Heart right ventricle (tissue), 16 donors: ENCODE data around the gene GRID1. TPM values are rescaled to one million over a fixed set of nuclear protein-coding genes. Genes with fewer than 3 reads are reported as not detected.

ENCODE experiments used
- ATAC-seq, 8 donors: fragments of 200-7000 bp; cut with Tn5 transposase; one replicate each; pipeline ENCODE4 v1.9.1; 2020; ENCODE audit warnings: mild to moderate bottlenecking in 8 of 8, moderate library complexity in 8 of 8, moderate number of reproducible peaks in 1 of 8
- DNase-seq, 2 donors: peaks; one replicate each; pipeline ENCODE4 v3.0.0-alpha.2; 2020
- H3K27ac ChIP-seq, 10 donors: fragments of 200-600 bp; sonication (generic) in 2 of 10; one replicate each; pipeline versions ENCODE4 v1.5.0 to v1.8.0; 2020 to 2022; ENCODE audit warnings: mild to moderate bottlenecking in 3 of 10
- H3K27me3 ChIP-seq, 7 donors: fragments of 200-600 bp; one replicate each; pipeline ENCODE4 v1.8.0; 2021 to 2022; ENCODE audit warnings: mild to moderate bottlenecking in 2 of 7
- H3K36me3 ChIP-seq, 9 donors: fragments of 200-600 bp; sonication (generic) in 1 of 9; one replicate each; pipeline versions ENCODE4 v1.5.0 to v1.8.0; 2020 to 2022; ENCODE audit warnings: mild to moderate bottlenecking in 2 of 9
- H3K4me1 ChIP-seq, 9 donors: fragments of 200-600 bp; sonication (generic) in 1 of 9; one replicate each; pipeline versions ENCODE4 v1.5.0 to v1.8.0; 2020 to 2022; ENCODE audit warnings: mild to moderate bottlenecking in 4 of 9
- H3K4me3 ChIP-seq, 10 donors: fragments of 200-600 bp; sonication (generic) in 2 of 10; one replicate each; pipeline versions ENCODE4 v1.5.0 to v1.8.0; 2020 to 2022; ENCODE audit warnings: mild to moderate bottlenecking in 7 of 10, moderate library complexity in 2 of 10
- H3K9me3 ChIP-seq, 11 donors: fragments of 200-600 bp in 10 of 11; sonication (generic) in 2 of 11; one replicate each; pipeline versions ENCODE4 v1.5.0 to v1.8.0; 2013 to 2022; ENCODE audit warnings: mild to moderate bottlenecking in 2 of 11, control low read depth in 1 of 11, moderate library complexity in 1 of 11
- WGBS, 2 donors: extraction: QIAGEN DNeasy Blood & Tissue Kit; methylation state at CpG; one replicate each; pipeline ENCODE4 v1.1.7; 2013; ENCODE audit warnings: inconsistent platforms in 1 of 2; 5-methylcytosine and 5-hydroxymethylcytosine counted together
- intact Hi-C, 10 donors: fragments of 100-400 bp; cut with DNase I; formaldehyde crosslinking; loops; one replicate each; pipeline versions ENCODE4 v1.11.1 to v1.14.2; 2022
- polyA plus RNA-seq, 2 donors: library from polyadenylated mRNA; stranded (reverse); fragments of 200-250 nt; gene quantifications; one replicate each; pipeline ENCODE4 v1.2.3, GENCODE V29; 2013
- total RNA-seq, 10 donors: library from RNA; stranded (reverse); fragmentation: NEBNext Ultra II Directional in 3 of 10; extraction: Animal tissue kit (Norgen Biotek cat#: 25700) in 3 of 10; gene quantifications; one replicate each; pipeline versions ENCODE4 v1.2.1 to v1.2.4, GENCODE V29; 2021 to 2023
- TF ChIP-seq, protein P1 (sequence below), 9 donors: fragments of 200-600 bp; sonication (generic) in 2 of 9; IDR thresholded peaks; one replicate each; pipeline versions ENCODE4 v1.5.0 to v1.8.0; 2021 to 2022; ENCODE audit warnings: antibody characterized with exemption in 9 of 9, mild to moderate bottlenecking in 5 of 9, moderate library complexity in 1 of 9
- donor health status: Arrhythmogenic right ventricular cardiomyopathy.
- donor health status: ischemic (EF 13 %, LVEDD 7.1; RV severe dilation, severe dysfunction).
- donor health status: healthy with polysubstance abuse.
- donor health status: DM: no; HTN: yes; CAD: no.
- donor health status: DM: no; HTN: no; CAD: no.
- donor health status: ischemic (EF 25% LVEDD 6.9; RV normal size, moderate dysfunction).
- donor health status: ischemic (EF 25% LVEDD 5.7; RV mildly dilated, moderate dysfunction).
- donor health status: healthy.
- donor health status: DM: yes; HTN: yes; CAD: no.
- donor health status: Ischemic cardiomyopathy.
- donor health status: ischemic (EF 35%, LVEDD 5.7; RV mildly dilated, moderate dysfunction).
- donor health status: nonischemic (EF 11% LVEDD 7.7; RV severe dilation, severe dysfunction).
- donor health status: DM: yes; HTN: yes; CAD: no.
- donor health status: PGD.
- donor health status: ischemic (EF 29% LVEDD 5.4; RV normal size, mild dysfunction).
- donor health status: nonischemic (EF 23%, LVEDD 6.1; RV moderate dilation, normal function).

GRID1 gene
- total and polyA plus RNA-seq, 12 donors = 0.44 to 3.4 (median 1.5) TPM

- ATAC-seq (no peak), DNase-seq (no peak)
- Histone ChIP-seq H3K27me3 (peaks cover 0 to 3% (median 0%) of the 10 kb centered on the region in 7 donors), H3K4me3 (no peak overlapping the region), H3K36me3 (no peaks in the 10 kb centered on the region), H3K4me1 (no peaks in the 10 kb centered on the region), H3K9me3 (no peaks in the 10 kb centered on the region), H3K27ac (no peak overlapping the region)
- intact Hi-C loops = no loop called here
- WGBS, 2 donors = 71 to 85% methylated on average over 2 of the region's 2 CpGs
- TF ChIP-seq, protein P1, sequence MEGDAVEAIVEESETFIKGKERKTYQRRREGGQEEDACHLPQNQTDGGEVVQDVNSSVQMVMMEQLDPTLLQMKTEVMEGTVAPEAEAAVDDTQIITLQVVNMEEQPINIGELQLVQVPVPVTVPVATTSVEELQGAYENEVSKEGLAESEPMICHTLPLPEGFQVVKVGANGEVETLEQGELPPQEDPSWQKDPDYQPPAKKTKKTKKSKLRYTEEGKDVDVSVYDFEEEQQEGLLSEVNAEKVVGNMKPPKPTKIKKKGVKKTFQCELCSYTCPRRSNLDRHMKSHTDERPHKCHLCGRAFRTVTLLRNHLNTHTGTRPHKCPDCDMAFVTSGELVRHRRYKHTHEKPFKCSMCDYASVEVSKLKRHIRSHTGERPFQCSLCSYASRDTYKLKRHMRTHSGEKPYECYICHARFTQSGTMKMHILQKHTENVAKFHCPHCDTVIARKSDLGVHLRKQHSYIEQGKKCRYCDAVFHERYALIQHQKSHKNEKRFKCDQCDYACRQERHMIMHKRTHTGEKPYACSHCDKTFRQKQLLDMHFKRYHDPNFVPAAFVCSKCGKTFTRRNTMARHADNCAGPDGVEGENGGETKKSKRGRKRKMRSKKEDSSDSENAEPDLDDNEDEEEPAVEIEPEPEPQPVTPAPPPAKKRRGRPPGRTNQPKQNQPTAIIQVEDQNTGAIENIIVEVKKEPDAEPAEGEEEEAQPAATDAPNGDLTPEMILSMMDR (IDR thresholded peaks at IDR 0.05) = no peak
Observed at GRCh38 chr10:85900487-85900886, 466.1 kb downstream of the GRID1 start.

DNA sequence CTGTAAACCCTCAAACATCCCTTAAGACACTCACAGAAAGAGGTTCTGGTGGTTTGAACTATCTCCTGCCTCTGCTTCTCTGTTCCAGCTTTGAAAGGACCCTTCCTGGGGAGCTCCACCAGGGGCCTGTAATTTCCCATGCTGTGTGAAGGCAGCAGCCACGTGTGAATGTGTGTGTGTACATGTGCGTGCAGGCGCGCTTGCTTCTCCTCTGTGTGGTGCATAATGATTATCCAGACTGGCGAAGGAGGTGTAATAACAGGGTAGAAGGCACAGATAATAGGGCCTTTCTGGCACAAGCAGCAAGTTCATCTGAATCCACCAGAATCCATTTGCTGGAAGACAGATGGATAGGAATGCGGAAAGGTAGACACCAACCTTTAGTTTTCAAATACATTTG, 466.5 kb downstream of the GRID1 start:
- DNase-seq (no peak), ATAC-seq (no peak)
- H3K27ac ChIP-seq = no peak overlapping the region
- no peak overlapping the region for H3K4me3 ChIP-seq
- no peaks in the 10 kb centered on the region for H3K9me3 ChIP-seq
- WGBS, 2 donors = 88 to 95% methylated on average over 6 of the region's 6 CpGs
- H3K36me3 ChIP-seq = no peaks in the 10 kb centered on the region
- intact Hi-C loops = no loop called here
- no peaks in the 10 kb centered on the region for H3K4me1 ChIP-seq
- TF ChIP-seq, protein P1 (IDR thresholded peaks at IDR 0.05) = no peak
- peaks cover 0 to 3% (median 0%) of the 10 kb centered on the region in 7 donors for H3K27me3 ChIP-seq

- H3K4me3 ChIP-seq = no peak overlapping the region
- no peak for DNase-seq
- H3K27me3 ChIP-seq = no peaks in the 10 kb centered on the region
- TF ChIP-seq, protein P1 (IDR thresholded peaks at IDR 0.05) = no peak
- no peaks in the 10 kb centered on the region for H3K36me3 ChIP-seq
- no peak overlapping the region for H3K27ac ChIP-seq
- intact Hi-C loops = no loop called here
- no peaks in the 10 kb centered on the region for H3K4me1 ChIP-seq
- no peak for ATAC-seq
- H3K9me3 ChIP-seq = peaks cover 0 to 4% (median 0%) of the 10 kb centered on the region in 11 donors
Observed at GRCh38 chr10:85891472-85891871, 475.1 kb downstream of the GRID1 start.

DNA sequence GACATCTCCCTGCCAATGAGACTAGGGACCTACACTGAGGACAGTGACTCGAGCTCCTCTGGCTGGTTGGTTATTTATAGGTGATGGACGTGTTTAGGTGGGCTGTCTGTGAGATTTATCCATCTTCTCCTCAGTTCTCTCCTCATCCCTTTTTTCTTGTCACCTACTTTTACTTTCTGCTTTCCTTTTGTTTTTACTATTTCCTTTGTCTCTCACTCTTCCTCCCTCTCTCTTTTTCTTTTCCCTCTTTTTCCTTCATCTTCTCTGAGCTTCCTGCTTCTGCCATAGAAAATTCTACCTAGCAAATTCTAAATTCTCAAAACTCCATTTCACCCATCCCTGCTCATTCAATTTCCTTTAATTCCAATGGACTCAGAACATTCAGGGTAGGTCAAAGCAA, 478.0 kb downstream of the GRID1 start:
- Histone ChIP-seq H3K27ac (no peak overlapping the region), H3K9me3 (peaks cover 0 to 4% (median 0%) of the 10 kb centered on the region in 11 donors), H3K36me3 (no peaks in the 10 kb centered on the region), H3K4me1 (no peaks in the 10 kb centered on the region), H3K27me3 (no peaks in the 10 kb centered on the region), H3K4me3 (no peak overlapping the region)
- intact Hi-C loops = no loop called here
- TF ChIP-seq, protein P1 (IDR thresholded peaks at IDR 0.05) = no peak
- ATAC-seq (no peak), DNase-seq (no peak)
- 87 to 89% methylated on average over 2 of the region's 2 CpGs for WGBS, 2 donors
